ENCODE results near the gene TTC21A. TPM values are rescaled to one million over a fixed set of nuclear protein-coding genes. Genes with fewer than 3 reads are reported as not detected.

TTC21A gene
- total RNA-seq, 1 experiment from 2014 or later, result 1.2 TPM

DNA sequence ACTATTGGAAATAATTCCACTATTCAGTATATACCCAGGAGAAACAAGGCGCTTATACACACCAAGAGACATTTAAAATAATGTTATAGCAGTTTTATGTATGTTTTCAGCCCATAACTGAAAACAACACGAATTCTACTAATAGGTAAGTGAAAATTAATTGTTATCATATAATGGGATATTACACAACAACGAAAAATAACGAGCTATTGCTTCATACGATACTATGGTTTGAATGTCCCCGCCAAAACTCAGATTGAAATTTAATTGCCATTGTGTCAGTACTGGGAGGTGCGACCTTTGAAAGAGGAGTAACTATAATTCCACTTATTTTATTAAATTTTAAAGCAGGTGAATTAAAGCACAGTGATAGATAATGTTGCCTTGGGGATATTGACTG lies 49.9 kb downstream of the TTC21A start:
- Histone ChIP-seq H4K20me1 (ENCODE audit: low read length) (peaks cover 1% of the 10 kb centered on the region; the same call in 1 of the 2 replicates), H3K4me1 (ENCODE audit: insufficient read depth, low read length) (no peaks in the 10 kb centered on the region), H3K27ac (ENCODE audit: low read length) (no peak overlapping the region), H3K9me2 (replicated peaks; ENCODE audit: low read length) (no peaks in the 10 kb centered on the region), H3K4me2 (ENCODE audit: low read length) (no peak overlapping the region), H3K9ac (ENCODE audit: low read length) (no peak overlapping the region), H3K27me3 (ENCODE audit: low read length) (no peaks in the 10 kb centered on the region), H3K4me3 (ENCODE audit: low read length) (no peak overlapping the region), H3K36me3 (ENCODE audit: low read depth, low read length) (no peaks in the 10 kb centered on the region), H3K79me2 (ENCODE audit: low read length) (peaks cover 6% of the 10 kb centered on the region), H2AFZ (ENCODE audit: low read length) (no peak overlapping the region), H3F3A (ENCODE audit: low read length, unreplicated experiment) (no peaks in the 10 kb centered on the region), H3K9me3 (ENCODE audit: low read length) (no peaks in the 10 kb centered on the region)
- intact Hi-C loops (cut with micrococcal nuclease), result no loop called here
- no peak for TF ChIP-seq EZH2phosphoT487 (IDR thresholded peaks at IDR 0.05; ENCODE audit: borderline replicate concordance, low read length)
- TF ChIP-seq, protein P1, sequence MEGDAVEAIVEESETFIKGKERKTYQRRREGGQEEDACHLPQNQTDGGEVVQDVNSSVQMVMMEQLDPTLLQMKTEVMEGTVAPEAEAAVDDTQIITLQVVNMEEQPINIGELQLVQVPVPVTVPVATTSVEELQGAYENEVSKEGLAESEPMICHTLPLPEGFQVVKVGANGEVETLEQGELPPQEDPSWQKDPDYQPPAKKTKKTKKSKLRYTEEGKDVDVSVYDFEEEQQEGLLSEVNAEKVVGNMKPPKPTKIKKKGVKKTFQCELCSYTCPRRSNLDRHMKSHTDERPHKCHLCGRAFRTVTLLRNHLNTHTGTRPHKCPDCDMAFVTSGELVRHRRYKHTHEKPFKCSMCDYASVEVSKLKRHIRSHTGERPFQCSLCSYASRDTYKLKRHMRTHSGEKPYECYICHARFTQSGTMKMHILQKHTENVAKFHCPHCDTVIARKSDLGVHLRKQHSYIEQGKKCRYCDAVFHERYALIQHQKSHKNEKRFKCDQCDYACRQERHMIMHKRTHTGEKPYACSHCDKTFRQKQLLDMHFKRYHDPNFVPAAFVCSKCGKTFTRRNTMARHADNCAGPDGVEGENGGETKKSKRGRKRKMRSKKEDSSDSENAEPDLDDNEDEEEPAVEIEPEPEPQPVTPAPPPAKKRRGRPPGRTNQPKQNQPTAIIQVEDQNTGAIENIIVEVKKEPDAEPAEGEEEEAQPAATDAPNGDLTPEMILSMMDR (conservative IDR thresholded peaks at IDR 0.05; ENCODE audit: low read depth, low read length), result no peak
- TF ChIP-seq EZH2 (IDR thresholded peaks at IDR 0.05; ENCODE audit: low read length, unreplicated experiment), result no peak
- no peak for DNase-seq
- ChIA-PET CTCF (no interaction called here), POLR2A (ENCODE audit: unreplicated experiment) (no interaction called here)
- BruUV-seq (replicated peaks), result no TSS peak
- no peak for ATAC-seq

DNA sequence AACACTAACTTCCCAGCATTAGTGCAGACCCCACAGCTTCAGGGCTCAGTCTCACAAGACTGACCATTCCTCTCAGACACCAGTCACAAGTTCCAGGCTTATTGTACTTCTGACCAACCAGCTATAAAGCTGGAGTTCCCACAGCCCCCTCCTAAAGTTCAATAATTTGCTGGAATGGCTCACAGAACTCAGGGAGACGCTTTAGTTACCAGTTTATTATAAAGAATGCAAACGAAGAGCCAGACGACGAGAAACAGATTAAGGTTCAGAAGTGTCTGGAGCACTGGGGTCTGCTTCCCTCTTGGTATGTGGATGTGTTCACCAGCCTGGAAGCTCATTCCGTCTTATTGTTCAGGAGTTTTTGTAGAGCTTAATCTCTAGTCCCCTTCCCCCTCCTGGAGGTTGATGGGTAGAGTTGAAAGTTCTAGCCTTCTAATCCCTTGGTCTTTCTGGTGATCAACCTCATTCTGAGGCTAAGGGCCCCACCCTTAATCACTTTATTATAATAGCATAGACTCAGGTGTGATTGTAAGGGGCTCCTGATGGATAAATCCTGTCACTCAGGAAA lies 50.8 kb downstream of the TTC21A start:
- no TSS peak for BruUV-seq (replicated peaks)
- CTCF ChIA-PET, result no interaction called here
- intact Hi-C loops (cut with micrococcal nuclease), result no loop called here

DNA sequence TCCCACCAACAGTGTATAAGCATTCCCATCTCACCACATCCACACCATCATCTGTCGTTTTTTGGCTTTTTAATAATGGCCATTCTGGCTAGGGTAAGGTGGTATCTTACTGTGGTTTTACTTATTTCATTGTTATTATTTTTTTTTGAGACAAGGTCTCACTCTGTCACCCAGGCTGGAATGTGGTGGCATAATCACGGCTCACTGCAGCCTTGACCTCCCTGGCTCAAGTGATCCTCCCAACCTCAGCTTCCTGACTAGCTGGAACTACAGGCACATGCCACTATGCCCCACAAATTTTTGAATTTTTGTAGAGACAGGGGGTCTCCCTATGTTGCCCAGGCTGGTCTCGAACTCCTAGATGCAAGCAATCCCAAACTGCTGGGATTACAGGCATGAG lies 56.9 kb downstream of the TTC21A start:
- CTCF ChIA-PET, result no interaction called here
- no peaks in the 10 kb centered on the region for H3K27me3 ChIP-seq (ENCODE audit: low read length)
- no peak overlapping the region for H3K4me3 ChIP-seq (ENCODE audit: low read length)
- BruUV-seq (replicated peaks), result no TSS peak
- peaks cover 4% of the 10 kb centered on the region for H3F3A ChIP-seq (ENCODE audit: low read length, unreplicated experiment)
- H3K79me2 ChIP-seq (ENCODE audit: low read length), result no peaks in the 10 kb centered on the region
- peaks cover 18% of the 10 kb centered on the region for H3K4me1 ChIP-seq (ENCODE audit: insufficient read depth, low read length)
- no peak overlapping the region for H3K4me2 ChIP-seq (ENCODE audit: low read length)
- POLR2A ChIA-PET (ENCODE audit: unreplicated experiment), result no interaction called here
- H3K9me2 ChIP-seq (replicated peaks; ENCODE audit: low read length), result no peaks in the 10 kb centered on the region
- H3K36me3 ChIP-seq (ENCODE audit: low read depth, low read length), result no peaks in the 10 kb centered on the region
- no peak overlapping the region for H3K27ac ChIP-seq (ENCODE audit: low read length)
- no peak for ATAC-seq
- no peaks in the 10 kb centered on the region for H3K9me3 ChIP-seq (ENCODE audit: low read length)
- intact Hi-C loops (cut with micrococcal nuclease), result no loop called here
- TF ChIP-seq EZH2phosphoT487 (IDR thresholded peaks at IDR 0.05; ENCODE audit: borderline replicate concordance, low read length) (no peak), EZH2 (IDR thresholded peaks at IDR 0.05; ENCODE audit: low read length, unreplicated experiment) (no peak)
- TF ChIP-seq, protein P1 (conservative IDR thresholded peaks at IDR 0.05; ENCODE audit: low read depth, low read length), result no peak
- no peak for DNase-seq
- no peak overlapping the region for H2AFZ ChIP-seq (ENCODE audit: low read length)
- H4K20me1 ChIP-seq (ENCODE audit: low read length), result no peaks in the 10 kb centered on the region
- no peak overlapping the region for H3K9ac ChIP-seq (ENCODE audit: low read length)

More for the DNA sequence above, 50.8 kb downstream of the TTC21A start:
- Histone ChIP-seq H3K9ac (ENCODE audit: low read length) (no peak overlapping the region), H3K4me2 (ENCODE audit: low read length) (no peak overlapping the region), H3F3A (ENCODE audit: low read length, unreplicated experiment) (no peaks in the 10 kb centered on the region), H3K27ac (ENCODE audit: low read length) (no peak overlapping the region), H3K79me2 (ENCODE audit: low read length) (no peaks in the 10 kb centered on the region), H3K9me2 (replicated peaks; ENCODE audit: low read length) (no peaks in the 10 kb centered on the region), H4K20me1 (ENCODE audit: low read length) (no peaks in the 10 kb centered on the region), H3K4me1 (ENCODE audit: insufficient read depth, low read length) (no peaks in the 10 kb centered on the region), H3K36me3 (ENCODE audit: low read depth, low read length) (no peaks in the 10 kb centered on the region), H3K27me3 (ENCODE audit: low read length) (no peaks in the 10 kb centered on the region), H3K9me3 (ENCODE audit: low read length) (no peaks in the 10 kb centered on the region), H3K4me3 (ENCODE audit: low read length) (no peak overlapping the region), H2AFZ (ENCODE audit: low read length) (no peak overlapping the region)
- DNase-seq, result no peak
- ATAC-seq, result no peak
- TF ChIP-seq EZH2phosphoT487 (IDR thresholded peaks at IDR 0.05; ENCODE audit: borderline replicate concordance, low read length), result no peak
- TF ChIP-seq EZH2 (IDR thresholded peaks at IDR 0.05; ENCODE audit: low read length, unreplicated experiment), result no peak
- TF ChIP-seq, protein P1 (conservative IDR thresholded peaks at IDR 0.05; ENCODE audit: low read depth, low read length), result no peak
- POLR2A ChIA-PET (ENCODE audit: unreplicated experiment), result no interaction called here
